Liver (tissue), 9 donors: ENCODE results near the gene TUBB6. TPM values are rescaled to one million over a fixed set of nuclear protein-coding genes. Genes with fewer than 3 reads are reported as not detected.

Experiments
- DNase-seq: peaks from one replicate; pipeline ENCODE4 v3.0.0-alpha.2; 2017; ENCODE audit warnings: low spot score
- H3K27ac ChIP-seq, 2 donors: one replicate each; pipeline ENCODE4 v1.7.0; 2013; ENCODE audit warnings: inconsistent platforms in 2 of 2, low read length in 2 of 2, control low read depth in 1 of 2, low read depth in 1 of 2, mild to moderate bottlenecking in 1 of 2
- H3K27me3 ChIP-seq, 4 donors: one replicate each; pipeline versions ENCODE4 v1.6.1 to v1.7.0; 2013; ENCODE audit warnings: low read length in 3 of 4, inconsistent platforms in 1 of 4, mild to moderate bottlenecking in 1 of 4, moderate library complexity in 1 of 4; ENCODE audit not compliant: control insufficient read depth in 4 of 4, insufficient read depth in 4 of 4
- H3K36me3 ChIP-seq, 4 donors: one replicate each; pipeline versions ENCODE4 v1.6.1 to v1.7.0; 2013; ENCODE audit warnings: low read length in 3 of 4, mild to moderate bottlenecking in 3 of 4, low read depth in 1 of 4, moderate library complexity in 1 of 4; ENCODE audit not compliant: control insufficient read depth in 4 of 4, insufficient read depth in 3 of 4
- H3K4me1 ChIP-seq, 4 donors: one replicate each; pipeline versions ENCODE4 v1.6.1 to v1.7.0; 2013; ENCODE audit warnings: low read length in 3 of 4, mild to moderate bottlenecking in 3 of 4, moderate library complexity in 1 of 4; ENCODE audit not compliant: control insufficient read depth in 4 of 4, insufficient read depth in 4 of 4
- H3K4me3 ChIP-seq, 3 donors: one replicate each; pipeline versions ENCODE4 v1.6.1 to v1.7.0; 2013; ENCODE audit warnings: low read length in 3 of 3, control low read depth in 1 of 3, low read depth in 1 of 3, mild to moderate bottlenecking in 1 of 3
- H3K9ac ChIP-seq, 2 donors: one replicate each; pipeline ENCODE4 v1.7.0; 2013; ENCODE audit warnings: low read length in 2 of 2, mild to moderate bottlenecking in 2 of 2, moderate library complexity in 2 of 2, control low read depth in 1 of 2, low read depth in 1 of 2
- H3K9me3 ChIP-seq, 4 donors: one replicate each; pipeline versions ENCODE4 v1.6.1 to v1.7.0; 2013; ENCODE audit warnings: low read length in 3 of 4; ENCODE audit not compliant: control insufficient read depth in 4 of 4
- EGR1 ChIP-seq, 2 donors: IDR thresholded peaks; 2 replicates each; pipeline ENCODE4 v1.6.1; 2016 to 2018; ENCODE audit warnings: antibody characterized with exemption in 2 of 2, low read depth in 2 of 2
- FOXA1 ChIP-seq: IDR thresholded peaks from 2 replicates; pipeline ENCODE4 v1.6.1; 2016; ENCODE audit warnings: antibody characterized with exemption
- GABPA ChIP-seq, 2 donors: IDR thresholded peaks in 1 of 2; conservative IDR thresholded peaks in 1 of 2; 2 replicates each; pipeline ENCODE4 v1.6.1; 2016; ENCODE audit warnings: antibody characterized with exemption in 2 of 2, mild to moderate bottlenecking in 1 of 2, moderate library complexity in 1 of 2
- HNF4A ChIP-seq, 2 donors: conservative IDR thresholded peaks; 2 replicates each; pipeline ENCODE4 v1.6.1; 2016; ENCODE audit warnings: antibody characterized with exemption in 2 of 2, mild to moderate bottlenecking in 2 of 2
- HNF4G ChIP-seq: IDR thresholded peaks from 2 replicates; pipeline ENCODE4 v1.6.1; 2016; ENCODE audit warnings: antibody characterized with exemption
- JUND ChIP-seq, 2 donors: IDR thresholded peaks; 2 replicates each; pipeline ENCODE4 v1.6.1; 2016; ENCODE audit warnings: antibody characterized with exemption in 2 of 2
- MAX ChIP-seq: IDR thresholded peaks from 2 replicates; pipeline ENCODE4 v1.6.1; 2016; ENCODE audit warnings: antibody characterized with exemption
- NR2F2 ChIP-seq: IDR thresholded peaks from 2 replicates; pipeline ENCODE4 v1.6.1; 2016; ENCODE audit warnings: antibody characterized with exemption
- RAD21 ChIP-seq, 2 donors: IDR thresholded peaks; 2 replicates each; pipeline ENCODE4 v1.6.1; 2016; ENCODE audit warnings: antibody characterized with exemption in 2 of 2, mild to moderate bottlenecking in 2 of 2
- REST ChIP-seq: IDR thresholded peaks from 2 replicates; pipeline ENCODE4 v1.6.1; 2016; ENCODE audit warnings: antibody characterized with exemption, mild to moderate bottlenecking
- RXRA ChIP-seq, 2 donors: IDR thresholded peaks; 2 replicates each; pipeline ENCODE4 v1.6.1; 2017 to 2018; ENCODE audit warnings: antibody characterized with exemption in 2 of 2, mild to moderate bottlenecking in 1 of 2
- SP1 ChIP-seq: IDR thresholded peaks from 2 replicates; pipeline ENCODE4 v1.6.1; 2018; ENCODE audit warnings: antibody characterized with exemption, mild to moderate bottlenecking
- TAF1 ChIP-seq: conservative IDR thresholded peaks from 2 replicates; pipeline ENCODE4 v1.6.1; 2016; ENCODE audit warnings: antibody characterized with exemption, mild to moderate bottlenecking
- YY1 ChIP-seq: IDR thresholded peaks from 2 replicates; pipeline ENCODE4 v1.6.1; 2016; ENCODE audit warnings: antibody characterized with exemption, mild to moderate bottlenecking
- WGBS: extraction: QIAGEN DNeasy Blood & Tissue Kit; methylation state at CpG from one replicate; pipeline ENCODE4 v1.1.7; 2013; 5-methylcytosine and 5-hydroxymethylcytosine counted together
- polyA plus RNA-seq, 2 donors: library from polyadenylated mRNA; stranded (reverse) in 1 of 2; unstranded in 1 of 2; fragments of 200-250 nt in 1 of 2; fragments of >200 nt in 1 of 2; fragmentation: Nextera tagmentation in 1 of 2; extraction: Ambion mirVana in 1 of 2; gene quantifications; one replicate each; pipeline versions ENCODE4 v1.2.1 to v1.2.3, GENCODE V29; 2013 to 2015
- total RNA-seq, 2 donors: library from RNA; depleted of rRNA; stranded (reverse); fragments of >200 nt; gene quantifications; one replicate each; pipeline ENCODE4 v1.2.3, GENCODE V29; 2014
- TF ChIP-seq, protein P1 (sequence below): fragments of 150-350 bp; IDR thresholded peaks from 2 replicates; pipeline ENCODE4 v1.5.1; 2017; ENCODE audit warnings: improper control_type of control experiment, low read depth, low read length; ENCODE audit not compliant: missing input control
- TF ChIP-seq, protein P2 (sequence below): IDR thresholded peaks from 2 replicates; pipeline ENCODE4 v1.6.1; 2016; ENCODE audit warnings: antibody characterized with exemption
- TF ChIP-seq, protein P3 (sequence below): IDR thresholded peaks from 2 replicates; pipeline ENCODE4 v1.6.1; 2016; ENCODE audit warnings: antibody characterized with exemption
- donor health status: healthy.
- donor health status: healthy.
- donor health status: healthy.
- donor health status: healthy.
- donor health status: healthy.

Gene TUBB6
- total and polyA plus RNA-seq, 4 donors, result 5.5 to 347 (median 17.5) TPM

DNA sequence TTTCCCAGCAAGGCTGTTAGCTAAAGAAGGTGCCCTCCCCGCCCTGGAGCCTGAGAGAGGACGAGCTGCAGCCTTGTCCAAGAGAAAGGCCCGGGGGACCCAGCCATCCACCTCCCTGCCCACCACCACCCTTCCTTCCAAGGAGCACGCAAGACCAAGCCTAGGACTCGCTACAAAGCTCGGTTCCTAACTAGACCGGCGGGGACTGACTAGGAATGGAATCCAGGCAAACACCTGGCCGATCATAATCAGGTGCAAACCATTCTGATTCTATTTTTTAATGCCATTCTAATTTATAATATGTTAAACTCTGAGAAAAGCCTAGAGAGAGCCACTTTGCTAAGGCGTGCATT, 19.7 kb upstream of the TUBB6 start (continued):
- TF ChIP-seq EGR1 (IDR thresholded peaks at IDR 0.05; ENCODE audit: low read depth in 2 of 2), result no peak

DNA sequence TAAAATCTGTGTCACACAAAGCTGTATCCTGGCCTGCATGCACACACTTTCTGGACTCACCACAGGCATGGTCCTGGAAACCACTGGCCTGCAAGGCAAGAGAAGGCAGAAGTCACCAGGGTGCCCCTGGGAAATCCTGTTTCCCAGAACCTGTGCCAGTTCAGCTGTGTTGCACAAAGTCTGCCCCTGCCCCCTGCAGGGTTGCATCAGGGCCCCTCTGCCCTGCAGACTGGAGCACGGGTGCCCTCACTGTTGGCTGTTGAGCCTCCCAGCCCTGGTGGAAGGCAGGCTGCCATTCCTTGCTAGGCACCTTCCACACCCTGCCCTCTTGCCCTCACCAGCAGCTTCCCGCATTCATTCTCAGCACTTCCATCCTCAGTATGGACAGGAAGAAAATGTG, 18.0 kb upstream of the TUBB6 start:
- H3K36me3 ChIP-seq, result no peaks in the 10 kb centered on the region
- H3K27ac ChIP-seq, result no peak overlapping the region
- peaks cover 0 to 6% (median 4%) of the 10 kb centered on the region in 4 donors for H3K27me3 ChIP-seq
- 90% methylated on average over 2 of the region's 2 CpGs for WGBS
- peaks cover 0 to 11% (median 8%) of the 10 kb centered on the region in 4 donors for H3K4me1 ChIP-seq
- no peak overlapping the region for H3K4me3 ChIP-seq
- H3K9ac ChIP-seq, result no peak overlapping the region
- no peak for DNase-seq
- TF ChIP-seq JUND (IDR thresholded peaks at IDR 0.05), result no peak
- TF ChIP-seq, protein P1, sequence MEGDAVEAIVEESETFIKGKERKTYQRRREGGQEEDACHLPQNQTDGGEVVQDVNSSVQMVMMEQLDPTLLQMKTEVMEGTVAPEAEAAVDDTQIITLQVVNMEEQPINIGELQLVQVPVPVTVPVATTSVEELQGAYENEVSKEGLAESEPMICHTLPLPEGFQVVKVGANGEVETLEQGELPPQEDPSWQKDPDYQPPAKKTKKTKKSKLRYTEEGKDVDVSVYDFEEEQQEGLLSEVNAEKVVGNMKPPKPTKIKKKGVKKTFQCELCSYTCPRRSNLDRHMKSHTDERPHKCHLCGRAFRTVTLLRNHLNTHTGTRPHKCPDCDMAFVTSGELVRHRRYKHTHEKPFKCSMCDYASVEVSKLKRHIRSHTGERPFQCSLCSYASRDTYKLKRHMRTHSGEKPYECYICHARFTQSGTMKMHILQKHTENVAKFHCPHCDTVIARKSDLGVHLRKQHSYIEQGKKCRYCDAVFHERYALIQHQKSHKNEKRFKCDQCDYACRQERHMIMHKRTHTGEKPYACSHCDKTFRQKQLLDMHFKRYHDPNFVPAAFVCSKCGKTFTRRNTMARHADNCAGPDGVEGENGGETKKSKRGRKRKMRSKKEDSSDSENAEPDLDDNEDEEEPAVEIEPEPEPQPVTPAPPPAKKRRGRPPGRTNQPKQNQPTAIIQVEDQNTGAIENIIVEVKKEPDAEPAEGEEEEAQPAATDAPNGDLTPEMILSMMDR, result no peak
- no peak for TF ChIP-seq NR2F2
- TF ChIP-seq YY1, result no peak
- TF ChIP-seq REST, result no peak
- no peak for TF ChIP-seq RAD21 (IDR thresholded peaks at IDR 0.05)
- no peak for TF ChIP-seq EGR1 (IDR thresholded peaks at IDR 0.05; ENCODE audit: low read depth in 2 of 2)
- TF ChIP-seq MAX, result no peak
- TF ChIP-seq, protein P2, sequence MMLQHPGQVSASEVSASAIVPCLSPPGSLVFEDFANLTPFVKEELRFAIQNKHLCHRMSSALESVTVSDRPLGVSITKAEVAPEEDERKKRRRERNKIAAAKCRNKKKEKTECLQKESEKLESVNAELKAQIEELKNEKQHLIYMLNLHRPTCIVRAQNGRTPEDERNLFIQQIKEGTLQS, result no peak
- TF ChIP-seq RXRA (IDR thresholded peaks at IDR 0.05), result no peak
- TF ChIP-seq TAF1, result no peak
- TF ChIP-seq FOXA1, result no peak
- H3K9me3 ChIP-seq, result no peaks in the 10 kb centered on the region

GRCh38 chr18:12291161-12291560, 16.9 kb upstream of the TUBB6 start:
- Histone ChIP-seq H3K4me3 (no peak overlapping the region), H3K27me3 (peaks cover 0 to 5% (median 4%) of the 10 kb centered on the region in 4 donors), H3K4me1 (peaks cover 0 to 11% (median 8%) of the 10 kb centered on the region in 4 donors), H3K9ac (no peak overlapping the region), H3K27ac (no peak overlapping the region), H3K36me3 (no peaks in the 10 kb centered on the region), H3K9me3 (no peaks in the 10 kb centered on the region)
- DNase-seq, result no peak
- 80% methylated on average over 6 of the region's 6 CpGs for WGBS
- TF ChIP-seq SP1, result no peak
- TF ChIP-seq RAD21 (IDR thresholded peaks at IDR 0.05), result no peak
- no peak for TF ChIP-seq NR2F2
- no peak for TF ChIP-seq FOXA1
- TF ChIP-seq EGR1 (IDR thresholded peaks at IDR 0.05; ENCODE audit: low read depth in 2 of 2), result no peak
- TF ChIP-seq YY1, result no peak
- no peak for TF ChIP-seq REST
- TF ChIP-seq, protein P2, result no peak
- TF ChIP-seq, protein P3, sequence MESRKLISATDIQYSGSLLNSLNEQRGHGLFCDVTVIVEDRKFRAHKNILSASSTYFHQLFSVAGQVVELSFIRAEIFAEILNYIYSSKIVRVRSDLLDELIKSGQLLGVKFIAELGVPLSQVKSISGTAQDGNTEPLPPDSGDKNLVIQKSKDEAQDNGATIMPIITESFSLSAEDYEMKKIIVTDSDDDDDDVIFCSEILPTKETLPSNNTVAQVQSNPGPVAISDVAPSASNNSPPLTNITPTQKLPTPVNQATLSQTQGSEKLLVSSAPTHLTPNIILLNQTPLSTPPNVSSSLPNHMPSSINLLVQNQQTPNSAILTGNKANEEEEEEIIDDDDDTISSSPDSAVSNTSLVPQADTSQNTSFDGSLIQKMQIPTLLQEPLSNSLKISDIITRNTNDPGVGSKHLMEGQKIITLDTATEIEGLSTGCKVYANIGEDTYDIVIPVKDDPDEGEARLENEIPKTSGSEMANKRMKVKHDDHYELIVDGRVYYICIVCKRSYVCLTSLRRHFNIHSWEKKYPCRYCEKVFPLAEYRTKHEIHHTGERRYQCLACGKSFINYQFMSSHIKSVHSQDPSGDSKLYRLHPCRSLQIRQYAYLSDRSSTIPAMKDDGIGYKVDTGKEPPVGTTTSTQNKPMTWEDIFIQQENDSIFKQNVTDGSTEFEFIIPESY, result no peak
- no peak for TF ChIP-seq RXRA (IDR thresholded peaks at IDR 0.05)
- TF ChIP-seq HNF4A (conservative IDR thresholded peaks at IDR 0.05), result no peak
- TF ChIP-seq GABPA (IDR thresholded peaks at IDR 0.05 in 1 of 2, conservative IDR thresholded peaks at IDR 0.05 in 1 of 2), result no peak
- TF ChIP-seq TAF1, result no peak
- no peak for TF ChIP-seq HNF4G
